ENCODE results near the gene FERMT2.

DNA sequence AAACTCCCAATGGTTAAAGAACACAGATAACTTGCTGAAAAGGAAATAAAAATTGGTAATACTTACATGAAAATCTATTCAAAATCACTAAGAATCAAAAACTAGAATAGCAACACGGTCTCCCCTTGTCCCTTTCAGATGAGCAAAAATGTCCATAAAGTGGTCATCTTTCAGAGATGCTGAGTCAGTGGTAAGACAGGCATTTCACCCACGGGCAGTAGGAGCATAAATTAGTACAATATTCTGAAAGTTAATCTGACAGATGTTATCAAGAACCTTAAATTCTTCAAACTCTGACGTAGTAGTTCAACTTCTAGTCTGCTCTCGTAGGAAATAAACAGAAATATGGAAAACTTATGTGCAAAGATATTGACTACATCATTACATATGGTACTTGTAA lies 126.4 kb downstream of the FERMT2 start:
- TF ChIP-seq, protein P1, sequence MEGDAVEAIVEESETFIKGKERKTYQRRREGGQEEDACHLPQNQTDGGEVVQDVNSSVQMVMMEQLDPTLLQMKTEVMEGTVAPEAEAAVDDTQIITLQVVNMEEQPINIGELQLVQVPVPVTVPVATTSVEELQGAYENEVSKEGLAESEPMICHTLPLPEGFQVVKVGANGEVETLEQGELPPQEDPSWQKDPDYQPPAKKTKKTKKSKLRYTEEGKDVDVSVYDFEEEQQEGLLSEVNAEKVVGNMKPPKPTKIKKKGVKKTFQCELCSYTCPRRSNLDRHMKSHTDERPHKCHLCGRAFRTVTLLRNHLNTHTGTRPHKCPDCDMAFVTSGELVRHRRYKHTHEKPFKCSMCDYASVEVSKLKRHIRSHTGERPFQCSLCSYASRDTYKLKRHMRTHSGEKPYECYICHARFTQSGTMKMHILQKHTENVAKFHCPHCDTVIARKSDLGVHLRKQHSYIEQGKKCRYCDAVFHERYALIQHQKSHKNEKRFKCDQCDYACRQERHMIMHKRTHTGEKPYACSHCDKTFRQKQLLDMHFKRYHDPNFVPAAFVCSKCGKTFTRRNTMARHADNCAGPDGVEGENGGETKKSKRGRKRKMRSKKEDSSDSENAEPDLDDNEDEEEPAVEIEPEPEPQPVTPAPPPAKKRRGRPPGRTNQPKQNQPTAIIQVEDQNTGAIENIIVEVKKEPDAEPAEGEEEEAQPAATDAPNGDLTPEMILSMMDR (conservative IDR thresholded peaks at IDR 0.05; ENCODE audit: low read depth, low read length), result no peak
- no peak for TF ChIP-seq EZH2 (IDR thresholded peaks at IDR 0.05; ENCODE audit: low read length, unreplicated experiment)
